ENCODE data around the gene KCNK15. TPM values are rescaled to one million over a fixed set of nuclear protein-coding genes. Genes with fewer than 3 reads are reported as not detected.

Gene KCNK15
- total RNA-seq, 4 donors from 2014 or later, result 6.3 to 10.0 (median 9.0) TPM

DNA sequence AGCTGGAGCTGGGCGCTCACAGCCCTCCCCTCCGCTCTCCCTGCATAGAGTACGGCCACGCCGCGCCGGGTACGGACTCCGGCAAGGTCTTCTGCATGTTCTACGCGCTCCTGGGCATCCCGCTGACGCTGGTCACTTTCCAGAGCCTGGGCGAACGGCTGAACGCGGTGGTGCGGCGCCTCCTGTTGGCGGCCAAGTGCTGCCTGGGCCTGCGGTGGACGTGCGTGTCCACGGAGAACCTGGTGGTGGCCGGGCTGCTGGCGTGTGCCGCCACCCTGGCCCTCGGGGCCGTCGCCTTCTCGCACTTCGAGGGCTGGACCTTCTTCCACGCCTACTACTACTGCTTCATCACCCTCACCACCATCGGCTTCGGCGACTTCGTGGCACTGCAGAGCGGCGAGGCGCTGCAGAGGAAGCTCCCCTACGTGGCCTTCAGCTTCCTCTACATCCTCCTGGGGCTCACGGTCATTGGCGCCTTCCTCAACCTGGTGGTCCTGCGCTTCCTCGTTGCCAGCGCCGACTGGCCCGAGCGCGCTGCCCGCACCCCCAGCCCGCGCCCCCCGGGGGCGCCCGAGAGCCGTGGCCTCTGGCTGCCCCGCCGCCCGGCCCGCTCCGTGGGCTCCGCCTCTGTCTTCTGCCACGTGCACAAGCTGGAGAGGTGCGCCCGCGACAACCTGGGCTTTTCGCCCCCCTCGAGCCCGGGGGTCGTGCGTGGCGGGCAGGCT is 4.6 kb downstream of the KCNK15 start:
- TF ChIP-seq, protein P1, sequence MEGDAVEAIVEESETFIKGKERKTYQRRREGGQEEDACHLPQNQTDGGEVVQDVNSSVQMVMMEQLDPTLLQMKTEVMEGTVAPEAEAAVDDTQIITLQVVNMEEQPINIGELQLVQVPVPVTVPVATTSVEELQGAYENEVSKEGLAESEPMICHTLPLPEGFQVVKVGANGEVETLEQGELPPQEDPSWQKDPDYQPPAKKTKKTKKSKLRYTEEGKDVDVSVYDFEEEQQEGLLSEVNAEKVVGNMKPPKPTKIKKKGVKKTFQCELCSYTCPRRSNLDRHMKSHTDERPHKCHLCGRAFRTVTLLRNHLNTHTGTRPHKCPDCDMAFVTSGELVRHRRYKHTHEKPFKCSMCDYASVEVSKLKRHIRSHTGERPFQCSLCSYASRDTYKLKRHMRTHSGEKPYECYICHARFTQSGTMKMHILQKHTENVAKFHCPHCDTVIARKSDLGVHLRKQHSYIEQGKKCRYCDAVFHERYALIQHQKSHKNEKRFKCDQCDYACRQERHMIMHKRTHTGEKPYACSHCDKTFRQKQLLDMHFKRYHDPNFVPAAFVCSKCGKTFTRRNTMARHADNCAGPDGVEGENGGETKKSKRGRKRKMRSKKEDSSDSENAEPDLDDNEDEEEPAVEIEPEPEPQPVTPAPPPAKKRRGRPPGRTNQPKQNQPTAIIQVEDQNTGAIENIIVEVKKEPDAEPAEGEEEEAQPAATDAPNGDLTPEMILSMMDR (IDR thresholded peaks at IDR 0.05), result no peak
- DNase-seq (ENCODE audit: low spot score) (no peak), ATAC-seq (ENCODE audit: low FRiP score) (no peak)

DNA sequence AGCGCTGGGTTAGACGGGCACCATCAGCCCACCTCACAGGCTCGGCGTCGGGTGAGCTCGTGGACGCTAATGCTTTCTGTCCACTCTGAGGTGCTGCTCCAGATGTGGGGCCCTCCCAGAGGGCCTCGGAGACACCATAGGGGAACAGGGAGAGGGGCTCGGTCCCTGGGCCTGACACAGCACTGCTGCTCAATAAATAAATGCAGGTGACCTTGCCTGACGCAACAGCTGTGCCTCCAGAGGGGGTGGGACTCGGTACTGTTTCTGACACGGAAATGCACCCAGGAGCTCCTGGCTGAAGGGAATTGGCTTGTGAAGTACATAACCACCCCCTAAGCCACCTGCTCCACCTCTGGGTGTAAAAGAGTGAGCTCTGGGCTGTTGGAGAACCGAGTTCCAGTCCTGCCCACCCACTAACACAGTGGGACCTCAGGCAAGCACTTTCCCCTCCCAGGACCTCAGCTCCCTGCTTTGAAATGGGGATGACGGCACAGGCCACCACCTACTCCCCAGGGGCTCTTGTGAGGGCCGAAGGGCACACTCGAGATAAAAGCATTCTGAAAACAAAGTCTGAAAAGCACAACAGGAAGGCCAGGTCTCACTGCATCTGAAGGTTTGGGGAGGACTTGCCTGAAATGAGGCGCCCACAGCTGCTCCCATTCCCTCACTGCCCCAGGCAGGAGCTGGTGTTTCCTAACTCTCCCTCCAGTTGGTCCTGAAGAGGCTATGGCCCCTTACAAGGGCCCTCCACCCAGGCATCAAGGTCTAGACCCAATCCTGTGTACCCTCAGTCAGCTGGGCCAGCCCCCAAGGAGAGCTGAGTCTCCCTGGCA is 6.7 kb downstream of the KCNK15 start:
- TF ChIP-seq, protein P1 (IDR thresholded peaks at IDR 0.05), result no peak
- ATAC-seq (ENCODE audit: low FRiP score) (no peak), DNase-seq (ENCODE audit: low spot score) (no peak)

DNA sequence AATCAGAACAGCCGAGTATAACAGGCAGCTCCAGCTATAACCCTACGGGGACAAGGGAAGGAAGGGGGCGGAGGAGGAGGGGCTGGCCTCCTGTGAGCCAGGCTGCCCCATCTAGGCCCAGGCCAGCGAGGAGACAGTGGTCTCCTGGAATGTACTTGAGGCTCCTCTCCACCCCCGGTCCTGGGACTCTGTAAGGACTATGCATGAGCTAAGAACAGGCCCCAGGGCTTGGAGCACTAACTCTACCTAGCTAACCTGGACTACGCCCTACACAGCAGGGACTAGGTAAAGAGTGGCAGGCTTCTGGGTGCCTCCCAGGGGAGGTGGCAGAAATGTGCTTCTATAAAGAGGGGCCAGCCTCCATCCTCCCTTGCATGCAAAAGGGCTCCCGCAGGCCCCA is 8.9 kb downstream of the KCNK15 start:
- DNase-seq (ENCODE audit: low spot score), result no peak
- no peak for ATAC-seq (ENCODE audit: low FRiP score)
- TF ChIP-seq, protein P1 (IDR thresholded peaks at IDR 0.05), result no peak

DNA sequence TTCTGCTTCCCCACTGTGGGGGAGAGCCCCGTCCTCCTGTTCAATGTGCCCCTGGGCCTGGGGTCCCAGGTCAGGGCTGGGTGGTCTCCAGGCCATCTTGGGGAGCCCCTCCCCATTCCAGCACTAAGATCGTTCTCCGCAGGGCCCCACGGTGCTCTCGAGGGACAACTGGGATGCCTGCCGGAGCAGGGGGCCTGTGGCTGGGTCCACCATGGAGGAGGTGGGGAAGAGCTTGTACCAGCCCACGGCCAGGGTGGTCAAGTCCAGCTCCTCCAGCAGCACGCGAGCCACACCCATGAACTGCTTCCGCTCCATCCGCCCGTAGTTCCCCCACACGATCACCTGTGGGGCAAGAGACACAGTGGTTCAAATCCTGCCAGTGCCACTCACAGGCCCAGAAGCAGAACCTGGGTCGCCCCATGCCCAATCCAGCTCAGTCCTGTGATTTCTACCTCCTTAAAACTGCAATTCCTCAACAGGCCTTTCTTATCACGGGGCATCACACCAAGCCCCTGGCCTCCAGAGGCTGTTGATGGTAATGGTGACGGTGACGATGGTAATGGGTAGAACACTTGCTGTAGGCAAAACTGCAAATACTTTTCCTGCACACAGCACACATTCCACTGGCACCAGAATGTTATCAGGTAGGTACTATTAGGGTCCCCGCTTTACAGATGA is 10.5 kb downstream of the KCNK15 start:
- TF ChIP-seq, protein P1 (IDR thresholded peaks at IDR 0.05), result no peak
- no peak for ATAC-seq (ENCODE audit: low FRiP score)
- no peak for DNase-seq (ENCODE audit: low spot score)

DNA sequence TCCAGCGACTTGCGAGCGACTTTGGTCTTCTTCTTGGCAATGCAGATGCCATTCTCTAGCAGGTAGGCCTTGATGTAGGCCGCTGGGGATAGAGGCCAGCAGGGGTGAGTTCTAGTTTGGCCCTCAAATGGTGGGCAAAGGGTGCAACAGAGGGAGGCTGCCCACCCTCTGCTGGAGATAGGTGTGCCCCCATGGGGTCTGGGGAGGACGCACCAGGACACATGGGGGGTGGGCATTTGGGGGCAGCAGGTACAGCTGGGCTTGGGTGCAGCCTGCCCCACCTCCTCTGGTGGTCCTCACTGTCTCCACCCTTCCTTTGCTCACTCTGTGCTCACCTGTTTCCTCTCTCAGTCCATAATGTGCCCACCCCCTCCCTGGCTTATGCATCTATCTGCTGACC is 11.3 kb downstream of the KCNK15 start:
- no peak for ATAC-seq (ENCODE audit: low FRiP score)
- DNase-seq (ENCODE audit: low spot score), result no peak
- TF ChIP-seq, protein P1 (IDR thresholded peaks at IDR 0.05), result no peak

DNA sequence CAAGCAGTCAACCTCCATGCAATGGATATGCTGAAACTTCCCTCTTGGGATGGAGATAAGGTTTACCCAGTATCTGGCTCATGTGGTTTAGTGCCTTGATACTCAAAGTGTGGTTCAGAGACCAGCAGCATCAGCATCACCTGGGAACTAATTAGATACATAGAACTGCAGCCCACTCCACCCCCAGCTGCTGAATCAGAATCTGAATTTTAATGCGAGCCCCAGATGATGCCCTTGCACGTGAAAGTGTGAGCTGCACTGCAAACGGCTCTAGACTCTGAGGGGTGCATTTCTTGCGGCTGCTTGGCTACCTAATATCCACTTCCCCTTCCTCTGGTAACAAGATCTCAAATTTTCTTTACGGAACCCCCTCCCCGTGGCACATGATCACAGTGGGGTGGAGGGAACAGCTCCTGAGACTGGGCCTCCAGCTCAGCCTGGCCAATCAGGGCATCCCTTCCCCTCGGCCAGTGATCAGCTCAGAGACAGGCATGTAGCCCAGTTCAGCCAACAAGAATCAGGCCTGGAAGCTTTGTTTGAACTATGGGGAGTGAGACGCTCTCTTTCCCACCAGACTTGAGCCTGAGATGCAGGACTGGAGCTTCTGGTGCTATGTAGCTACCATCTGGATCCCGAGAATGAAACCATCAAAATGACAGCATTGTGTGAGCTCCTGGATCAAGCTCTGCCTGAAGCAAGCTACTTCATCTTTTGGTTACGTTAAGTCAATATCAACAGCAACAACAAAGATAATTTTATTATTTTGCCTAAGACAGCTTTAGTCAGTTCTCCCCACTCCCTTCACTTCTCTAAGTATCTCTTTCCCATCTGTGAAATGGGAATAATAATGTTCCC is 12.8 kb downstream of the KCNK15 start:
- TF ChIP-seq, protein P1 (IDR thresholded peaks at IDR 0.05), result no peak
- DNase-seq (ENCODE audit: low spot score) (no peak), ATAC-seq (ENCODE audit: low FRiP score) (no peak)
